Osteoblast (primary cell): ENCODE results near the gene ACER3. TPM values are rescaled to one million over a fixed set of nuclear protein-coding genes. Genes with fewer than 3 reads are reported as not detected.

ENCODE experiments used
- DNase-seq: peaks from one replicate; pipeline ENCODE4 v3.0.0; 2011; ENCODE audit warnings: low spot score, mixed read lengths; ENCODE audit not compliant: insufficient read length; ENCODE audit errors: missing footprints
- H2AFZ ChIP-seq: 2 replicates; pipeline ENCODE4 v1.6.0; 2011; ENCODE audit warnings: mild to moderate bottlenecking, low read length
- H3K27ac ChIP-seq: 2 replicates; pipeline ENCODE4 v1.5.1; 2011; ENCODE audit warnings: mild to moderate bottlenecking, low read depth, low read length, moderate library complexity
- H3K27me3 ChIP-seq: 2 replicates; pipeline ENCODE4 v1.6.0; 2012; ENCODE audit warnings: mild to moderate bottlenecking, control low read depth, inconsistent platforms, low read length, moderate library complexity; ENCODE audit not compliant: insufficient read depth
- H3K36me3 ChIP-seq: 2 replicates; pipeline ENCODE4 v1.5.1; 2011; ENCODE audit warnings: mild to moderate bottlenecking, low read length, control low read depth, moderate library complexity; ENCODE audit not compliant: insufficient read depth
- H3K4me1 ChIP-seq: 2 replicates; pipeline ENCODE4 v1.5.1; 2011; ENCODE audit warnings: mild to moderate bottlenecking, low read length, control low read depth, moderate library complexity; ENCODE audit not compliant: insufficient read depth
- H3K4me2 ChIP-seq: 2 replicates; pipeline ENCODE4 v1.6.0; 2011; ENCODE audit warnings: mild to moderate bottlenecking, low read length; ENCODE audit not compliant: insufficient read depth
- H3K4me3 ChIP-seq: fragments of 200-600 bp; sonication (generic); 3 replicates; pipeline ENCODE4 v1.5.1; 2012; ENCODE audit warnings: mild to moderate bottlenecking, low read length, inconsistent platforms; ENCODE audit not compliant: insufficient read depth
- H3K79me2 ChIP-seq: 2 replicates; pipeline ENCODE4 v1.6.0; 2012; ENCODE audit warnings: mild to moderate bottlenecking, low read length, control low read depth, inconsistent platforms; ENCODE audit not compliant: insufficient read depth
- H3K9me3 ChIP-seq: 2 replicates; pipeline ENCODE4 v1.5.1; 2011; ENCODE audit warnings: low read depth, low read length, control low read depth
- H4K20me1 ChIP-seq: 2 replicates; pipeline ENCODE4 v1.6.0; 2012; ENCODE audit warnings: mild to moderate bottlenecking, low read length, control low read depth; ENCODE audit not compliant: insufficient read depth
- total RNA-seq: library from RNA; depleted of rRNA; stranded (reverse); fragments of >200 nt; gene quantifications from 2 replicates; pipeline ENCODE4 v1.2.3, GENCODE V29; 2012
- TF ChIP-seq, protein P1 (sequence below): IDR thresholded peaks from 2 replicates; pipeline ENCODE4 v1.5.1; 2011; ENCODE audit warnings: mild to moderate bottlenecking, low read depth, low read length, moderate library complexity; ENCODE audit errors: extremely low read depth

Gene ACER3
- total RNA-seq, 1 donor, result 9.8 TPM

- H3K36me3 ChIP-seq, result no peaks in the 10 kb centered on the region
- no peaks in the 10 kb centered on the region for H4K20me1 ChIP-seq
- TF ChIP-seq, protein P1, sequence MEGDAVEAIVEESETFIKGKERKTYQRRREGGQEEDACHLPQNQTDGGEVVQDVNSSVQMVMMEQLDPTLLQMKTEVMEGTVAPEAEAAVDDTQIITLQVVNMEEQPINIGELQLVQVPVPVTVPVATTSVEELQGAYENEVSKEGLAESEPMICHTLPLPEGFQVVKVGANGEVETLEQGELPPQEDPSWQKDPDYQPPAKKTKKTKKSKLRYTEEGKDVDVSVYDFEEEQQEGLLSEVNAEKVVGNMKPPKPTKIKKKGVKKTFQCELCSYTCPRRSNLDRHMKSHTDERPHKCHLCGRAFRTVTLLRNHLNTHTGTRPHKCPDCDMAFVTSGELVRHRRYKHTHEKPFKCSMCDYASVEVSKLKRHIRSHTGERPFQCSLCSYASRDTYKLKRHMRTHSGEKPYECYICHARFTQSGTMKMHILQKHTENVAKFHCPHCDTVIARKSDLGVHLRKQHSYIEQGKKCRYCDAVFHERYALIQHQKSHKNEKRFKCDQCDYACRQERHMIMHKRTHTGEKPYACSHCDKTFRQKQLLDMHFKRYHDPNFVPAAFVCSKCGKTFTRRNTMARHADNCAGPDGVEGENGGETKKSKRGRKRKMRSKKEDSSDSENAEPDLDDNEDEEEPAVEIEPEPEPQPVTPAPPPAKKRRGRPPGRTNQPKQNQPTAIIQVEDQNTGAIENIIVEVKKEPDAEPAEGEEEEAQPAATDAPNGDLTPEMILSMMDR, result peak; percentile 14
- no peak overlapping the region for H2AFZ ChIP-seq
- no peaks in the 10 kb centered on the region for H3K9me3 ChIP-seq
- H3K27me3 ChIP-seq, result peaks cover 10% of the 10 kb centered on the region
- H3K4me3 ChIP-seq, result no peak overlapping the region
- H3K4me2 ChIP-seq, result no peak overlapping the region
- peaks cover 8% of the 10 kb centered on the region for H3K79me2 ChIP-seq
- H3K4me1 ChIP-seq, result peaks cover 12% of the 10 kb centered on the region
- no peak overlapping the region for H3K27ac ChIP-seq
- no peak for DNase-seq
Measured at GRCh38 chr11:77062924-77063323, 202.2 kb downstream of the ACER3 start.

GRCh38 chr11:77063407-77063806 is 202.7 kb downstream of the ACER3 start:
- Histone ChIP-seq H3K4me3 (no peak overlapping the region), H3K4me2 (no peak overlapping the region), H3K4me1 (peaks cover 14% of the 10 kb centered on the region), H3K36me3 (no peaks in the 10 kb centered on the region), H3K27me3 (peaks cover 9% of the 10 kb centered on the region), H3K9me3 (no peaks in the 10 kb centered on the region), H4K20me1 (peaks cover 5% of the 10 kb centered on the region), H2AFZ (no peak overlapping the region), H3K27ac (no peak overlapping the region), H3K79me2 (peaks cover 13% of the 10 kb centered on the region)
- TF ChIP-seq, protein P1, result no peak
- DNase-seq, result no peak

GRCh38 chr11:77063861-77064260 is 203.1 kb downstream of the ACER3 start:
- Histone ChIP-seq H3K9me3 (no peaks in the 10 kb centered on the region), H3K27me3 (peaks cover 5% of the 10 kb centered on the region), H3K4me1 (peaks cover 14% of the 10 kb centered on the region), H4K20me1 (peaks cover 9% of the 10 kb centered on the region), H3K27ac (no peak overlapping the region), H3K4me3 (no peak overlapping the region), H2AFZ (no peak overlapping the region), H3K4me2 (no peak overlapping the region), H3K79me2 (peaks cover 17% of the 10 kb centered on the region), H3K36me3 (no peaks in the 10 kb centered on the region)
- TF ChIP-seq, protein P1, result no peak
- DNase-seq, result no peak

DNA sequence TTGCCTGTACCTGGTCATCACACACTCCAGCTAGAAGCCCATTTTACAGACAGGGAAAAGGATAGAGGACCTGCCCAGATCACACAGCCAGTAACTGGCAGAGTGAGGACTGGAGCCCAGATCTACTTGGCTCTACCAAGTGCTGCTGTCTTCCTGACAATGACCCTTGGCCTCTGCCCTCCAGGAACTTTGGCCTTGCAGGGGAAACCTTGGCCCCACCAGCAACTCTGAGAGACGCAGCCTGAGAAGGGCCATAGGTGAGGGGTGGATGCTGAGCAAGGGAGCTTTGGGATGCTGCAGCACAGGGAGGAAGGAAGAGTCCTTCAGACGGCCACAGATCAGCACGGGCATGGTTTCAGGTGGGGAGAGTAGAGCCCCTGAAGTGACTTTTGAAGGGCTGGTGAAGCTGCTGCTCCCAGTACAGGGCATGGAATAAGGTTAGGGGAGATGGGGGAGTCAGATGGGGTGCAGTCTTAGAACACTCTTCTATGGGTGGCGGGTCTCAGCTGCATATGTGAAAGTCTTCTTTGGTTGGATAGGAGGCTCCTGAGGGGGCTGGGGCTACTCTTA is 204.0 kb downstream of the ACER3 start:
- H3K4me3 ChIP-seq, result no peak overlapping the region
- H3K9me3 ChIP-seq, result no peaks in the 10 kb centered on the region
- peaks cover 9% of the 10 kb centered on the region for H4K20me1 ChIP-seq
- H3K79me2 ChIP-seq, result peaks cover 23% of the 10 kb centered on the region
- no peak overlapping the region for H3K4me2 ChIP-seq
- H3K4me1 ChIP-seq, result peaks cover 14% of the 10 kb centered on the region
- no peak overlapping the region for H3K27ac ChIP-seq
- H3K36me3 ChIP-seq, result no peaks in the 10 kb centered on the region
- H3K27me3 ChIP-seq, result peaks cover 2% of the 10 kb centered on the region
- DNase-seq, result no peak
- TF ChIP-seq, protein P1, result no peak
- H2AFZ ChIP-seq, result no peak overlapping the region
